Frontal cortex (tissue), 4 donors: ENCODE data around the gene ANTKMT. TPM values are rescaled to one million over a fixed set of nuclear protein-coding genes. Genes with fewer than 3 reads are reported as not detected.

Experiments used
- DNase-seq, 2 donors: peaks; one replicate each; pipeline ENCODE4 v3.0.0; 2012; ENCODE audit warnings: low spot score in 2 of 2
- FAIRE-seq: peaks from 2 replicates; lab custom pipeline; 2012; peaks lifted over from hg19 to GRCh38; lab: Jason Lieb, UNC
- total RNA-seq: library from RNA; depleted of rRNA; stranded (reverse); fragments of >200 nt; gene quantifications from one replicate; pipeline ENCODE4 v1.2.3, GENCODE V29; 2014
- donor health status: control.
- donor health status: control.
- donor health status: control.

The ANTKMT gene, protein sequence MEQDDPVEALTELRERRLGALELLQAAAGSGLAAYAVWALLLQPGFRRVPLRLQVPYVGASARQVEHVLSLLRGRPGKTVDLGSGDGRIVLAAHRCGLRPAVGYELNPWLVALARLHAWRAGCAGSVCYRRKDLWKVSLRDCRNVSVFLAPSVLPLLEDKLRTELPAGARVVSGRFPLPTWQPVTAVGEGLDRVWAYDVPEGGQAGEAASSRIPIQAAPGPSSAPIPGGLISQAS
- 13.0 TPM for total RNA-seq

DNA sequence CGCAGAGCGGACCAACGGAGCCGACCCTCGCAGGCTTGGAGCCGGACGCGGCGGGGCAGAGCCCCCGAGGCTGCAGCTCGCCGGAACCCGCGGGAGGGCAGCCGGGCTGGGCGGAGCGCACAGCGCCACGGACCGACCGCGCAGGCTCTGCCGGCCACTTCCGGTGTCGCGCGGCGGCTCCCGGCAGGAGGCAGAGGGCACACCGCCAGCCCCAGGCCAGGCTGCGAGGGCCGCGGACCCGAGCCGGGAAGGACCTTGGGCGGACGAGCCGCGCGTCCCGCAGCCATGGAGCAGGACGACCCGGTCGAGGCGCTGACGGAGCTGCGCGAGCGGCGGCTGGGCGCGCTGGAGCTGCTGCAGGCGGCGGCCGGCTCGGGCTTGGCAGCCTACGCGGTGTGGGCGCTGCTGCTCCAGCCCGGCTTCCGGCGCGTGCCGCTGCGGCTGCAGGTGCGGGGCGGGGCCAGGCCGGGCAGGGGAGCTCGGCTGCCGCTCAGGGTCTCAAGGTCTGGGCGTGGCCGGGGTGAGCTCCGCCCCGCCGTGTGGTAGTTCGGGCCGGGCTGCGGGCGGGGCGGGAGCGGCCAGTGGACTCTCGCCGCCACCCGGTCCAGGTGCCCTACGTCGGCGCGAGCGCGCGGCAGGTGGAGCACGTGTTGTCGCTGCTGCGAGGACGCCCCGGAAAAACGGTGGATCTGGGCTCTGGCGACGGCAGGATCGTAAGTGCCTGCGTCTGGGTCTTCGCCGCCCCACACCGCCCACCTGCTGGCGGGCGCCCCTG is at the start of gene ANTKMT:
Gene ANTKMT, plus strand, starts transcription at position 157 of the 775 bp plus-strand sequence. Its CDS starts 129 bp downstream, at position 286.
- peak; percentile 90 to 97 for DNase-seq
- FAIRE-seq = no peak

DNA sequence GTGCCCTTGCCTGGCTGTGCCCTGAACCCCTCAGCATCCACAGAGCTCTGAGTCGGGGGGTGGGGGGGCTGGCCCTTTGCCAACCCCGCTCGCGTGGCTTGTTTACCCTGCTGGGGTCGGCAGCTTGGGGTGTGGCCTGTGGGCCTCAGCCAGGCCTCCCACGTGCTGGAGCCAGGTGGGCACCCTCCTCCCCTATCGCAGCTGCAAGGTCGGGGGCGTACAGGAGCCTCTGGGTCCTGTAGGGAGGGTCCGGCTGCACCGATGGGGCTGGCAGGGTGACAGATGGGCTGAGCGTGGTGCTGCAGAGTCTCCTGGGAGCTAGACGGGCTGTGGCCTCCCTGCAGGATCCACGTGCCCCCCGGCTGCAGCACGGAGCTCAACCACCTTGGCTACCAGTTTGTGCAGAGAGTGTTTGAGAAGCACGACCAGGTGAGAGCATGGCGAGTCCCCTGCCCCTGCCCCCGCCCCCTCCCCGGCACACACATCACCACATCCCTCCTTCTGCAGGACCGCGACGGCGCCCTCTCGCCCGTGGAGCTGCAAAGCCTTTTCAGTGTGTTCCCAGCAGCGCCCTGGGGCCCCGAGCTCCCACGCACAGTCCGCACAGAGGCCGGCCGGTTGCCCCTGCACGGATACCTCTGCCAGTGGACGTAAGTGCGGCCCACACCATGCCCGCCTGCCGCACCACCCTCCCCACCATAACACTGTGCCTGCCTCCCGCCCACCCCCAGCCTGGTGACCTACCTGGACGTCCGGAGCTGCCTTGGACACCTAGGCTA is 49.4 kb upstream of the ANTKMT start:
- no peak for FAIRE-seq
- DNase-seq = no peak

DNA sequence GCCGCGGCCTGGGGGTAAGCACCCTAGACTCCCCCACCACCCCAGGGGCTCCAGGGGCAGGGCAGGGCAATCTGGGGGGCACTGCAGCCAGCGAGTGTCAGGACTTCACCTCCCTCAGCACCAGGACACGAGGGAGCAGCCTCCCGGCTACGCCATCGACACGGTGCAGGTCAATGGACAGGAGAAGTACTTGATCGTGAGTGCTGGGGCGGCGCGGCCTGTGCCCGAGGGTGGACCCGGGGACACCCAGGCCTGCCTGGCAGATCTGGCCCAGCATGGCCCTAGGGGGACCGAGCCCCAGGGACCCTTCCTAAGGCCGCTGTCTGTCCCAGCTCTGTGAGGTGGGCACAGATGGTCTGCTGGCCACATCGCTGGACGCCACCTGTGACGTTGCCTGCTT is 48.6 kb upstream of the ANTKMT start:
- DNase-seq = no peak
- FAIRE-seq = no peak

DNA sequence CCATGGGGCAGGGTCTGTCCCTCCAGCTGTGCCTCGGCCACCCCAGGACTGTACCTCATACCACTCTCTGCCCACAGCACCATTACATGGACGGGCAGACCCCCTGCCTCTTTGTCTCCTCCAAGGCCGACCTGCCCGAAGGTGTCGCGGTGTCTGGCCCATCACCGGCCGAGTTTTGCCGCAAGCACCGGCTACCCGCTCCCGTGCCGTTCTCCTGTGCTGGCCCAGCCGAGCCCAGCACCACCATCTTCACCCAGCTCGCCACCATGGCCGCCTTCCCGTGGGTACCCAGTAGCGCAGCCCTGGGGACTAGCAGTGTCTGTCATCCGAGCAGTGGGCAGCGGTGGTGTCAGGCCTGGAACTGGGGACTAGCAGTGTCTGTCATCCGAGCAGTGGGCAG is 48.1 kb upstream of the ANTKMT start:
- FAIRE-seq = no peak

DNA sequence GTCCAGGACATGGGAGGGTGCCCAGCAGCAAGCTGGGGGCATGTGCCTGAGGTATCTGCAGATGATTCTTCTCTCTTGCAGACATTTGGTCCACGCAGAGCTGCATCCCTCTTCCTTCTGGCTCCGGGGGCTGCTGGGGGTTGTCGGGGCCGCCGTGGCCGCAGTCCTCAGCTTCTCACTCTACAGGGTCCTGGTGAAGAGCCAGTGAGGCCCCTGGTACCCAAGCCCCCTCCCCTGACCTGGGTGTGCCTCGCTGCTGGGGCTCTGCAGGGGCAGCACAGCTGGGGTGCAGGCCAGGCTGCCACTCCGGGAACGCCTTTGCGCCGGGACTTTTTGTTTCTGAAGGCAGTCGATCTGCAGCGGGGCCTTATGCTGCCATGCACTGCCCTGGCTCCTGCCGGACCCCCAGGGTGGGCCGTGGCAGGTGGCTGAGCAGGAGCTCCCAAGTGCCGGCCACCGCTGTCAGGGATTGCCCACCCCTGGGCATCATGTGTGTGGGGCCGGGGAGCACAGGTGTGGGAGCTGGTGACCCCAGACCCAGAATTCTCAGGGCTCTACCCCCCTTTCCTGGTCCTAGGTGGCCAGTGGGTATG is 47.5 kb upstream of the ANTKMT start:
- no peak for FAIRE-seq

More for the DNA sequence above, 48.1 kb upstream of the ANTKMT start:
- DNase-seq = no peak

DNA sequence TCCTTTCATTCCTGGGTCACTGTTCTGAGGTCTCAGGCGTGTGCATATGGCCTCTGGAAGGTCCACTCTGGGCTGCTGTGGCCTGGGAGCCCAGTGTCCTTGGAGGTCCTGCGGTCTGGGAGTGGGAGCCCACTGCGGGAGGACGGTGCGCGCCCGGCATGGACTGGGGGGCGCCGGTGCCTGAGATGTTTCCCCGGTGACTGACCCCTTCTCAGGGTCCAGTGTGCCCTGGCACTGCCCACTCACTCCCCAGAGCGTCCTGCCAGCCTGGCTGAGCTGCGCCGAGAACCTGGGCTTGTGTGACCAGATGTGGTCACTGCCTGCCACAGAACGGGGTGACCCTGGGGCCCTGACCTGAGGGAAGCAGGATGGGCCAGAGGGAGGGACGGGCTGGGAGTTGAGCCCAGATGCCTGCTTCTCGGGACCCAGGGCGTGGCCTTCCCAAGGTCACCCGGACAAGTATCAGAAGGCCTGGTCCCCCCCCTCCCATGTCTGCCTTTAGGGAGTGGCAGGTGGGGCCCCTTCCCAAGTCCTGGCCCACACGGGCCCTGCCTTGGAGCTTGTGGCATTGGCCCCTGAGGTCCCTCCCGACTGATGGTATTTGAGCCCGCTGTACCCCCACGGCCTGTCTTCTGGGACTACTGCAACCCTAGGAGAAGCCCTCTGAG is 46.6 kb upstream of the ANTKMT start:
- DNase-seq (no peak), FAIRE-seq (no peak)

More for the DNA sequence above, 47.5 kb upstream of the ANTKMT start:
- no peak for DNase-seq

DNA sequence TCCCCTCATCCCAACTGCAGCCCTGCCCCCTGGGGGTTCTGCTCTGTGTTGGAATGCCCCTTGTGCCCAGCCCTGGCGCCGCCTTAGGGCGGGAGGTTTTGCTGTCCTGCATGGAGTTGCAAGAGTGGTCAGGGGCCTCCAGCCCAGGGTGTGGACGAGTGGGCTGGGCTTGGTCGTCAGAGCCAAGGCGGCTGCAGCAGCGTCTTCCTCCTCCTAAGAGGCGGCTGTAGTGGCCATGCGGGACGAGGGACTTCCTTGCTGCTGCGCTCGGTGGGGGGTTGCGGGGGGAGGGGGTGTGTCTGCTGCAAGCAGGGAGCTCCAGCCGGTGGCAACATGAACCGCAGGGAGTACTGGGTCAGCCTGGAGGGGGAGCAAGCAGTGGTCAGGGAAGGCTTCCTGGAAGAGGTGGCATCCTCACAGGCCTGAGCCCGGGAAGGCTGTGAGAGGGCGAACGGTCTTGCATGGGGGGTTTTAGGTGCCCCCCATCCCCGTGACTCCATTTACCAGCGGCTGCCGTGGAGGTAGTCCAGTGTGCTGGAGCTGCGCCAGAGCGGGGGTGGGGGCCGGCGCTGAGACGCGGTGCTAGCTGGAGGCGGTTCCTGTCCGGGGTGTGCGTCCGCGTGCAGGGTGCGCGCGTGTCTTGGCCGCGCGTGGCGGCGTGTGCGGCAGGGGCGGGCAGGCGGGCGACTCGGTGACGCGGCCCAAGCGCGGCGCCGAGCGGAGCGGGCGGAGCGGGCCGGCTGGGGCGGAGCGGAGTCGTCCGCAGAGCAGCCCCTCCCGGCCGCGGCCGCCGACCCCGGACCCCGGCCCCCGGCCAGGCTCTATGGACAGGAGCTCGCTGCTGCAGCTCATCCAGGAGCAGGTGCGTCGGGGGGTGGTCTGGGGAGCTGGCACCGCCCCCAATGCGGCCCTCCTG is 45.7 kb upstream of the ANTKMT start, which contains the start of gene RHBDL1:
Gene RHBDL1, plus strand, starts transcription at position 704 of the 916 bp plus-strand sequence. Its CDS starts 120 bp downstream, at position 824.
- FAIRE-seq (no peak), DNase-seq (peak; percentile 76 to 84)

DNA sequence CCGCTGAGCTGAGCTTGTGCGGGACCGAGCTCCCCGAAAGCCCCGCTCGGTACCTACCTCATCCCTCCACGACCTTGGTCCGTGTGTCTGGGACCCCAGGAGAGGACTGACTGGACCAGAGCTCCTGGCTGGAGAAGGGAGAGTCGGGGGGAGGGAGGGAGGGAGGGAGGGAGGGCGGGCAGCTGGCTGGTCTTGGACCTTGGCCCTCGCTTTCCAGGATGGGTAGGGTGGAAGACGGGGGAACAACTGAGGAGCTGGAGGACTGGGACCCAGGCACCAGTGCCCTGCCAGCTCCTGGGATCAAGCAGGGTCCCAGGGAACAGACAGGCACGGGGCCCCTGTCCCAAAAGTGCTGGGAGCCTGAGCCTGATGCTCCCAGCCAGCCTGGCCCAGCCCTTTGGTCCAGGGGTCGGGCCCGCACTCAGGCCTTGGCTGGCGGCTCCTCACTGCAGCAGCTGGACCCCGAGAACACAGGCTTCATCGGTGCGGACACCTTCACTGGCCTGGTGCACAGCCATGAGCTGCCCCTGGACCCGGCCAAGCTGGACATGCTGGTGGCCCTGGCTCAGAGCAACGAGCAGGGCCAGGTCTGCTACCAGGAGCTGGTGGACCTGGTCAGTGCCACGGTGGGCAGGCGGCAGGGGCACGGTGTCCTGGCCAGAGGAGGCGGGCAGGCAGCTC is 44.9 kb upstream of the ANTKMT start:
- FAIRE-seq (no peak), DNase-seq (peak in 1 of 2 donors; percentile 38)

DNA sequence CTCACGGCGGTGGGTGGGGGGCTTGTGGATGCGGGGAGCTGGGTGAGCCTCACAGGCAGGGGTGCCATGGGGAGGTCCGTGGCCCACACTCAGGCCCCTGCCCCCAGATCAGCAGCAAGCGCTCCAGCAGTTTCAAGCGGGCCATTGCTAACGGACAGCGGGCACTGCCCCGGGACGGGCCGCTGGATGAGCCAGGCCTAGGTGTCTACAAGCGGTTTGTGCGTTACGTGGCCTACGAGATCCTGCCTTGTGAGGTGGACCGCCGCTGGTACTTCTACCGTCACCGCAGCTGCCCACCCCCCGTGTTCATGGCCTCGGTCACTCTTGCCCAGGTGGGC is 44.4 kb upstream of the ANTKMT start:
- no peak for FAIRE-seq

DNA sequence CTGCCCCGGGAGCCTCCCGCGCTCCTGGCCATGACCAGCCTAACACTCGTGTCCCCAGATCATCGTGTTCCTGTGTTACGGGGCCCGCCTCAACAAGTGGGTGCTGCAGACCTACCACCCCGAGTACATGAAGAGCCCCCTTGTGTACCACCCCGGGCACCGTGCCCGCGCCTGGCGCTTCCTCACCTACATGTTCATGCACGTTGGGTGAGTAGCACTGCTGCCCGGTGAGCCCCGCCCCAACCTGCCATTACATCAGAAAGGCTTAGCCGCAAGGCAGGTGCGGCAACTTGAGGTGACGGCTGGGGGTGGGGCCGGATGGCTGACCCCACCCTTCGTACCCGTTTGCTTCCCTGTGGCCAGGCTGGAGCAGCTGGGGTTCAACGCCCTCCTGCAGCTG is 44.0 kb upstream of the ANTKMT start:
- no peak for DNase-seq
- no peak for FAIRE-seq

More for the DNA sequence above, 44.4 kb upstream of the ANTKMT start:
- no peak for DNase-seq

DNA sequence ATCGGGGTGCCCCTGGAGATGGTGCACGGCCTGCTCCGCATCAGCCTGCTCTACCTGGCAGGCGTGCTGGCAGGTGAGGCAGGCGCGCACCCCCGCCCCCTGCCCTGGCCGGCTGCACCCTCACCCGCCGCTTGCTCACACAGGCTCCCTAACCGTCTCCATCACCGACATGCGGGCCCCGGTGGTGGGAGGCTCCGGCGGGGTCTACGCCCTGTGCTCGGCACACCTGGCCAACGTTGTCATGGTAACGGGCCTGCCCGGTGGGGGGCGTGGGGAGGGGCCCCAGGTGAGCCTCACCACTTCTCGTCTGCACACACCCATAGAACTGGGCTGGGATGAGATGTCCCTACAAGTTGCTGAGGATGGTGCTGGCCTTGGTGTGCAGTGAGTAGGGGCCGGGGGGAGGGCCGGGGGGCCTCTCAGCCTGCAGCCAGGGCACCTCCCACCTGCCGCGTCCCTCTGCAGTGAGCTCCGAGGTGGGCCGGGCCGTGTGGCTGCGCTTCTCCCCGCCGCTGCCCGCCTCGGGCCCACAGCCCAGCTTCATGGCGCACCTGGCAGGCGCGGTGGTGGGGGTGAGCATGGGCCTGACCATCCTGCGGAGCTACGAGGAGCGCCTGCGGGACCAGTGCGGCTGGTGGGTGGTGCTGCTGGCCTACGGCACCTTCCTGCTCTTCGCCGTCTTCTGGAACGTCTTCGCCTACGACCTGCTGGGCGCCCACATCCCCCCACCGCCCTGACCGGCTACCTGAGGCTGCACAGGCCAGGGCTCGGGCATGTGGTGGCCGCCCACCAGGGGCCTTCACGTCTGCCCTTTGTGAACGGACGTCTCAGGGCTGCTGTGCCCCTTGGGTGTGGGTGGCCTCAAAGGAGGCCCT is 43.4 kb upstream of the ANTKMT start:
- DNase-seq (no peak), FAIRE-seq (no peak)

DNA sequence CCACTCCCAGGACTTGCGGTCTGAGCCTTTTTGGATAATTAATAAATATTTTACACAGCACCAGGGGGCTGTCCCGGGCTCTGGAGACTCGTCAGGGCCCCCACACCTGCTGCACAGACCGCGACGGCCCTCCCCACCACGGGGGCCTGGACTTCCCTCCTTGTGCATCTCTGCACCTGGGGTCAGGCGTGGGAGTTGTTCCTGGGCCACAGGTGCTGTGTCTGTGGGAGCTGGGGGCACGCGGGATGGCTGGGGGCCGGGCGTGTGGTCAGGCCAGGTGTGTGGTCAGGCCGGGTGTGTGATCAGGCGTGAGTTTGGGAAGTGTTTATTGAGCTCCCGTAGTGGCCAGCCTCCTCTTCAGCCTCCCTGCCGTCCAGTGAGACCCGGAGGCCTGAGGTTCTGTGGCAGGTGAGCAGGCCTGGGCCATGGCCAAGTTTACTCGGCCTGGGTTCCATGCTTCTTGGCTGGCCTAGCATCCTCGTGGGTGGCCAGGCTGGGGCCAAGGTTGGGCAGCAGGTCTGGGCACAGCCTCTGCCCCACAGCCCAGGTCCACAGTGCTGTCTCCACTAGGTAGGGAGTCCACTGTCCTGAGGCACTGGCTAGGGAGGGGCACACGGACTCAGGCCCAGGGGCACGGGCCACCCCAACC is 42.6 kb upstream of the ANTKMT start:
- FAIRE-seq (no peak), DNase-seq (no peak)

DNA sequence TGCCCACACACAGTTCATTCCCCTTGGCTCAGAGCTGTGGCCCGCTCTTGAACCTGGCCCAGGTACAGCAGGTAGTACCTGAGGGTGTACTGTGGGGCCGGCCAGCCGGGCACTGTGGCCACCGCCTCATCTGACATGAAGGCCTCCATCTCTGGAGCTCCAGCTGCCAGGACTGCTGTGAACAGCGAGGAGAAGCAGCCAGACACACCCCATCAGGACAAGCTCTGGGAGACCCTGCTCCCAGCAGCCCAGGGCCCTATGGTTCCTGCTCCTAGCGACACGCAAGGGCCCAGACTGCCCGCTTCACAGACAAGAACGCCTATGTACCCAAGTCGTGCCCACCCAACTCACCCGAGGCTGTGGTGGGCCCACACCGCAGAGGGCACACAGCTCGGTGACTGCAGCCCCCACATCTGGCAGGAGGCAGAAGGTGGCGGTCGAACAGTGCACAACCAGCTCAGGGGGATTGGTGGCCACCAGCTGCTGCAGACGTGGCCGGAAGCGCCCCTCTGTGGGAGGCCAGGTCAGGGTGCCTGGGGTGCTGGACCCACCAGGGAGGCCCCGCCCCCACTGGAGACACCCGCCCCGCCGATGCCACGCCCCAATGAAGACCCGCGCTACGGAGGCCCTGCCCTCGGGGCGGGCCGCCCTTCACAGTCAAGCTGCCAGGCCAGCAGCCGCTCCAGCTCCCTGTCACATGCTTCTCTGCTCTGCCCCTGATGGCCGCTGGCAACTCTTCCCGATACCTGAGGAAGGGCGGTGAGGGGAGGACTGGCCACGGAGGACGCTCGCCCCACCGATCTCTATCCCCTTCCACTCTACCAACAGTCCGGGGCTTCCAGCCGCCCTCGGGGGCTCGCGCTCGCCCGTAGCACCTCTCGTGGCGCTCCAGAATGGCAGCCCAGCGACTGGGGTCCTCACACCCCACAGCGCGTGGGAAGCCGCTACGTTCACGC is 41.8 kb upstream of the ANTKMT start:
- FAIRE-seq (no peak), DNase-seq (peak; percentile 52 to 62)

DNA sequence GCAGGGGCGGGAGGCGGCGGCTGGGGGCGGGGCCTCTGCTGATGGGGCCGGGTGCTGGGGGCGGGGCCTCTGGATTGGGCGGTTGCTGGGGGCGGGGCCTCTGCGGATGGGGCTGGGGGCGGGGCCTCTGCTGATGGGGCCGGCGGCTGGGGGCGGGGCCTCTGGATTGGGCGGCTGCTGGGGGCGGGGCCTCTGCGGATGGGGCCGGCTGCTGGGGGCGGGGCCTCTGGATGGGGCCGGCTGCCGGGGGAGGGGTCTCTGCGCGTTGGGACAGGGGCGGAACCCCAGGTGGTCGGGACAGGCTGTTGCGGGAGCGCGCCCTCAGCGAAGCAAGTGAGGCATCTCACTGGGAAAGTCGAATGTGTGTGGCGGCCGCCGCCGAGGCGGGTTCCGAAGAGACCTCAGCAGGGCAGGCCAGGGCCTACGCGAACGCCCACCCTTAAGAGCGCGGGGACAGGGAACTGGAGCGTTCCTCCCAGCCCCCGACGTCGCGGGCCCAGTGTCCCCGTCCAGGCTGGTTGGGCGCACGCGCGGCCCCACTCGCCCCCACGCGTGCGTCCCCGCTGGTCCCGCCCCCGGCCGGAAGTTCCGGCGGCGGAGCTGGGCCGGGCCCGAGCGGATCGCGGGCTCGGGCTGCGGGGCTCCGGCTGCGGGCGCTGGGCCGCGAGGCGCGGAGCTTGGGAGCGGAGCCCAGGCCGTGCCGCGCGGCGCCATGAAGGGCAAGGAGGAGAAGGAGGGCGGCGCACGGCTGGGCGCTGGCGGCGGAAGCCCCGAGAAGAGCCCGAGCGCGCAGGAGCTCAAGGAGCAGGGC is 40.9 kb upstream of the ANTKMT start, which contains the start of gene STUB1:
Gene STUB1, plus strand, starts transcription at position 597 of the 811 bp plus-strand sequence. Its CDS starts 116 bp downstream, at position 713.
- DNase-seq (peak; percentile 88 to 93), FAIRE-seq (no peak)

DNA sequence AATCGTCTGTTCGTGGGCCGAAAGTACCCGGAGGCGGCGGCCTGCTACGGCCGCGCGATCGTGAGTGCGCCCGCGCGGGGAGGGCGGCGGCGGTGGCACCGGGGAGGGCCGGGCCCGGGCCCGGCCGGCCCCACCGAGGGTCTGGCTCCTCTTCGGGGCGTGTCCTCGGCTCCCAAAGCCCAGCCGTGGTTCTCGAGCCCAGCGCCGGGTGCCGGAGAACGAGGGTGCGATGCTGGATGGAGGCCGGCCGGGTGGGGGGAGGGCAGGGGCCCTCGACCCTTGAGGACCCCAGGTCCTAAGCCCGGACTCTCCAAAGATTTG is 40.4 kb upstream of the ANTKMT start:
- FAIRE-seq (no peak), DNase-seq (no peak)
